Esophagus squamous epithelium (tissue), 5 donors: Measurements from ENCODE around the gene THOC5. TPM values are rescaled to one million over a fixed set of nuclear protein-coding genes. Genes with fewer than 3 reads are reported as not detected.

Experiments used
- DNase-seq: peaks from one replicate; lab custom pipeline; 2025; lab: John Stamatoyannopoulos, UW
- H3K27ac ChIP-seq, 4 donors: fragments of 200-600 bp; sonication (generic); one replicate each; pipeline ENCODE4 v1.5.1; 2016 to 2019; ENCODE audit warnings: mild to moderate bottlenecking in 1 of 4
- H3K27me3 ChIP-seq, 4 donors: fragments of 200-600 bp; sonication (generic); 1 replicate in 3 of 4; 2 replicates in 1 of 4; pipeline versions ENCODE4 v1.5.1 to v1.6.0; 2017 to 2021; ENCODE audit warnings: antibody characterized with exemption in 1 of 4
- H3K36me3 ChIP-seq, 3 donors: fragments of 200-600 bp; sonication (generic); one replicate each; pipeline ENCODE4 v1.5.1; 2016 to 2019
- H3K4me1 ChIP-seq, 3 donors: fragments of 200-600 bp; sonication (generic); one replicate each; pipeline ENCODE4 v1.5.1; 2017 to 2019
- H3K4me3 ChIP-seq, 4 donors: fragments of 200-600 bp; sonication (generic); 1 replicate in 3 of 4; 2 replicates in 1 of 4; pipeline ENCODE4 v1.5.1; 2016 to 2019; ENCODE audit warnings: mild to moderate bottlenecking in 2 of 4, moderate library complexity in 1 of 4
- H3K9me3 ChIP-seq, 3 donors: fragments of 200-600 bp; sonication (generic); one replicate each; pipeline ENCODE4 v1.5.1; 2016 to 2019
- CTCF ChIP-seq, 6 experiments: fragments of 450-650 bp in 4 of 6; fragments of 200-600 bp in 2 of 6; sonication (generic) in 2 of 6; IDR thresholded peaks; one replicate each; pipeline ENCODE4 v1.5.1; 2016 to 2019; ENCODE audit warnings: antibody characterized with exemption in 6 of 6, mild to moderate bottlenecking in 4 of 6, moderate library complexity in 4 of 6
- POLR2A ChIP-seq, 4 donors: fragments of 450-650 bp; IDR thresholded peaks; one replicate each; pipeline ENCODE4 v1.6.1; 2017; ENCODE audit warnings: antibody characterized with exemption in 4 of 4, mild to moderate bottlenecking in 4 of 4, moderate library complexity in 3 of 4
- WGBS, 2 donors: methylation state at CpG; one replicate each; pipeline ENCODE4 v1.1.5; 2018; 5-methylcytosine and 5-hydroxymethylcytosine counted together
- intact Hi-C: fragments of 100-400 bp; cut with DNase I; formaldehyde crosslinking; loops from one replicate; pipeline ENCODE4 v1.15.0; 2022
- total RNA-seq, 4 donors: library from RNA; depleted of rRNA; stranded (reverse); fragments of >200 nt; gene quantifications; one replicate each; pipeline ENCODE4 v1.1.0, GENCODE V29; 2016
- donor health status: DM: yes; HTN: yes; CAD: no.

The THOC5 gene
- total RNA-seq, 4 donors from 2014 or later = 17.5 to 32.0 (median 25.6) TPM

- Histone ChIP-seq H3K4me1 (peaks cover 3 to 25% (median 6%) of the 10 kb centered on the region in 3 donors), H3K27me3 (no peaks in the 10 kb centered on the region), H3K4me3 (no peak overlapping the region), H3K9me3 (no peaks in the 10 kb centered on the region), H3K27ac (no peak overlapping the region), H3K36me3 (peaks cover 0 to under 1% (median 0%) of the 10 kb centered on the region in 3 donors)
- WGBS, 2 donors = 83 to 84% methylated on average over 9 to 10 of the region's 10 CpGs
- TF ChIP-seq CTCF (IDR thresholded peaks at IDR 0.05) = no peak
- no peak for DNase-seq
- intact Hi-C loops = no loop called here
Observed at GRCh38 chr22:29578462-29579200, 25.1 kb upstream of the THOC5 start.

GRCh38 chr22:29574762-29575450, 21.3 kb upstream of the THOC5 start:
- Histone ChIP-seq H3K4me3 (no peak overlapping the region), H3K27me3 (no peaks in the 10 kb centered on the region), H3K4me1 (no peaks in the 10 kb centered on the region), H3K27ac (no peak overlapping the region), H3K9me3 (no peaks in the 10 kb centered on the region), H3K36me3 (peaks cover 0 to 12% (median 0%) of the 10 kb centered on the region in 3 donors)
- WGBS, 2 donors = 78 to 88% methylated on average over 7 of the region's 7 CpGs
- TF ChIP-seq CTCF (IDR thresholded peaks at IDR 0.05) (no peak), POLR2A (IDR thresholded peaks at IDR 0.05) (no peak)
- DNase-seq = no peak
- intact Hi-C loops = no loop called here

GRCh38 chr22:29570912-29571549, 17.5 kb upstream of the THOC5 start:
- Histone ChIP-seq H3K36me3 (peaks cover 0 to 51% (median 0%) of the 10 kb centered on the region in 3 donors), H3K27me3 (no peaks in the 10 kb centered on the region), H3K27ac (no peak overlapping the region), H3K4me1 (peaks cover 0 to 4% (median 0%) of the 10 kb centered on the region in 3 donors), H3K9me3 (no peaks in the 10 kb centered on the region), H3K4me3 (no peak overlapping the region)
- intact Hi-C loops = no loop called here
- WGBS, 2 donors = 94% methylated on average over 2 of the region's 2 CpGs; no CpG with 5 or more reads in 1 of the 2 donors
- TF ChIP-seq POLR2A (IDR thresholded peaks at IDR 0.05) (no peak), CTCF (IDR thresholded peaks at IDR 0.05) (no peak)
- no peak for DNase-seq

GRCh38 chr22:29570456-29570855, 16.9 kb upstream of the THOC5 start:
- Histone ChIP-seq H3K36me3 (peaks cover 0 to 56% (median 0%) of the 10 kb centered on the region in 3 donors), H3K4me3 (no peak overlapping the region), H3K9me3 (no peaks in the 10 kb centered on the region), H3K27me3 (no peaks in the 10 kb centered on the region), H3K4me1 (peaks cover 0 to 4% (median 0%) of the 10 kb centered on the region in 3 donors), H3K27ac (no peak overlapping the region)
- no peak for DNase-seq
- intact Hi-C loops = no loop called here
- TF ChIP-seq POLR2A (IDR thresholded peaks at IDR 0.05) = no peak
- no peak for TF ChIP-seq CTCF (IDR thresholded peaks at IDR 0.05)
- 88 to 94% methylated on average over 7 of the region's 7 CpGs for WGBS, 2 donors
